Gastrocnemius medialis (tissue), 4 donors: ENCODE results near the gene RILPL2.

Experiments
- POLR2A ChIP-seq, 2 donors: fragments of 450-650 bp; IDR thresholded peaks; one replicate each; pipeline ENCODE4 v1.6.1; 2017; ENCODE audit warnings: antibody characterized with exemption in 2 of 2, mild to moderate bottlenecking in 2 of 2, moderate library complexity in 2 of 2
- TF ChIP-seq, protein P1 (sequence below), 5 experiments: fragments of 450-650 bp in 3 of 5; fragments of 200-600 bp in 2 of 5; sonication (generic) in 2 of 5; IDR thresholded peaks in 4 of 5; conservative IDR thresholded peaks in 1 of 5; 1 replicate in 4 of 5; 2 replicates in 1 of 5; pipeline ENCODE4 v1.5.1; 2016 to 2019; ENCODE audit warnings: antibody characterized with exemption in 5 of 5, mild to moderate bottlenecking in 3 of 5, moderate library complexity in 3 of 5

DNA sequence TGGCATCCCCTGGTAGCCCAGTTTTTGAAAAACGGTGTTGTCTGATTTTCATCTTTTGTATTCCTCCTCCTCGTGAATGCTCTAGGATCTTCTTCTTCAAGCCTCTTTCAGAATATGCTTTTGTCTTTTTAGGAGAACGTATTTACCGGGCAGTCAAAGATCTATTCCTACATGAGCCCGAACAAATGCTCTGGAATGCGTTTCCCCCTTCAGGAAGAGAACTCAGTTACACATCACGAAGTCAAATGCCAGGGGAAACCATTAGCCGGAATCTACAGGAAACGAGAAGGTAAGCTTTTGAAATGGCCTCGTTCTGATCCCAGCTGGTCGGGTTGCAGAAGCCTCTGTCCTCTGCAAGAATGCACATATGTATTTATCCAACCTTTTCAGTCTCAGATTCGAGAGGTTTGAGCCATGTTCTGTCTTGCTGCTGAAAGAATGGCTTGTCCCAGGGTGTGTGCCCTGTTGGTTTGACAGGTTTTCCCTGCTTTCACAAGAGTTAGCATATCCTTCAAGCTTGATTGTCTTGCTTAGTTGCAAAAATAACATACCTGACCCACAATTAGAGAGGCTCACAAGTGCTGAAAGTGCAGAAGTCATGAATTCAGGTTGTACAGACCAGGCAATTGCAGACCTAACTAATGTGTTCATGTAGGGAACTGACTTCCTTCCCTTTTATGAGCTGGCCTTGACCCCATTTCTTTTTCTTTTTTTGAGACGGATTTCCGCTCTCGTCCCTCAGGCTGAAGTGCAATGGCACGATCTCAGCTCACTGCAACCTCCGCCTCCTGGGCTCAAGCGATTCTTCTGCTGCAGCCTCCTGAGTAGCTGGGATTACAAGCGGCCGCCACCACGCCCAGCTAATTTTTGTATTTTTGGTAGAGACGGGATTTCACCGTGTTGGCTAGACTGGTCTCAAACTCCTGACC is 45.7 kb downstream of the RILPL2 start:
- TF ChIP-seq, protein P1, sequence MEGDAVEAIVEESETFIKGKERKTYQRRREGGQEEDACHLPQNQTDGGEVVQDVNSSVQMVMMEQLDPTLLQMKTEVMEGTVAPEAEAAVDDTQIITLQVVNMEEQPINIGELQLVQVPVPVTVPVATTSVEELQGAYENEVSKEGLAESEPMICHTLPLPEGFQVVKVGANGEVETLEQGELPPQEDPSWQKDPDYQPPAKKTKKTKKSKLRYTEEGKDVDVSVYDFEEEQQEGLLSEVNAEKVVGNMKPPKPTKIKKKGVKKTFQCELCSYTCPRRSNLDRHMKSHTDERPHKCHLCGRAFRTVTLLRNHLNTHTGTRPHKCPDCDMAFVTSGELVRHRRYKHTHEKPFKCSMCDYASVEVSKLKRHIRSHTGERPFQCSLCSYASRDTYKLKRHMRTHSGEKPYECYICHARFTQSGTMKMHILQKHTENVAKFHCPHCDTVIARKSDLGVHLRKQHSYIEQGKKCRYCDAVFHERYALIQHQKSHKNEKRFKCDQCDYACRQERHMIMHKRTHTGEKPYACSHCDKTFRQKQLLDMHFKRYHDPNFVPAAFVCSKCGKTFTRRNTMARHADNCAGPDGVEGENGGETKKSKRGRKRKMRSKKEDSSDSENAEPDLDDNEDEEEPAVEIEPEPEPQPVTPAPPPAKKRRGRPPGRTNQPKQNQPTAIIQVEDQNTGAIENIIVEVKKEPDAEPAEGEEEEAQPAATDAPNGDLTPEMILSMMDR (IDR thresholded peaks at IDR 0.05 in 4 of 5, conservative IDR thresholded peaks at IDR 0.05 in 1 of 5) = no peak
- TF ChIP-seq POLR2A (IDR thresholded peaks at IDR 0.05) = no peak
